Neural cell (in vitro differentiated cells): ENCODE data around the gene ADIPOQ. TPM values are rescaled to one million over a fixed set of nuclear protein-coding genes. Genes with fewer than 3 reads are reported as not detected.
"Not testable (repeated sequence)": the region's sequence is repeated elsewhere in the genome, so short reads cannot be mapped to it uniquely, and the experiment has no call there.

Source experiments
- H2AFZ ChIP-seq: fragments of 200-600, 300-800 bp; sonication (generic), shearing (Covaris generic); 2 replicates; pipeline ENCODE4 v1.6.0; 2014; ENCODE audit warnings: low read depth, mild to moderate bottlenecking, antibody characterized with exemption, low read length, moderate library complexity
- H3F3A ChIP-seq: fragments of 200-600 bp; shearing (Covaris generic); 2 replicates; pipeline ENCODE4 v1.6.1; 2016; ENCODE audit warnings: mild to moderate bottlenecking, moderate library complexity, mixed read lengths, antibody characterized with exemption, low read length; ENCODE audit not compliant: insufficient read depth, poor library complexity, severe bottlenecking
- H3K27ac ChIP-seq: fragments of 200-600, 300-800 bp; sonication (generic), shearing (Covaris generic); 2 replicates; pipeline ENCODE4 v1.5.1; 2014; ENCODE audit warnings: mild to moderate bottlenecking, low read length, moderate library complexity
- H3K27me3 ChIP-seq: fragments of 300-800, 200-600 bp; sonication (generic), shearing (Covaris generic); 2 replicates; pipeline ENCODE4 v1.6.0; 2014; ENCODE audit warnings: mild to moderate bottlenecking, low read depth, low read length, moderate library complexity; ENCODE audit not compliant: insufficient read depth
- H3K36me3 ChIP-seq: fragments of 300-800, 200-600 bp; sonication (generic), shearing (Covaris generic); 2 replicates; pipeline ENCODE4 v1.5.1; 2014; ENCODE audit warnings: mild to moderate bottlenecking, antibody characterized with exemption, low read length, moderate library complexity; ENCODE audit not compliant: insufficient read depth
- H3K4me2 ChIP-seq: fragments of 300-800, 200-600 bp; sonication (generic), shearing (Covaris generic); 2 replicates; pipeline ENCODE4 v1.6.0; 2014; ENCODE audit warnings: mild to moderate bottlenecking, low read length
- H3K4me3 ChIP-seq: fragments of 300-800, 200-600 bp; sonication (generic), shearing (Covaris generic); 2 replicates; pipeline ENCODE4 v1.5.1; 2014; ENCODE audit warnings: mild to moderate bottlenecking, low read length, moderate library complexity
- H3K79me2 ChIP-seq: fragments of 200-600 bp; shearing (Covaris generic); replicated peaks from 2 replicates; pipeline ENCODE4 v1.6.0; 2014; ENCODE audit warnings: mild to moderate bottlenecking, low read length, moderate library complexity; ENCODE audit not compliant: insufficient read depth
- H3K9ac ChIP-seq: fragments of 300-800, 200-600 bp; sonication (generic), shearing (Covaris generic); 2 replicates; pipeline ENCODE4 v1.6.1; 2016; ENCODE audit warnings: mild to moderate bottlenecking, low read length, mixed read lengths
- H3K9me2 ChIP-seq: fragments of 200-600 bp; shearing (Covaris generic); 2 replicates; pipeline ENCODE4 v1.6.1; 2016; ENCODE audit warnings: mild to moderate bottlenecking, low read length, mixed read lengths; ENCODE audit not compliant: insufficient read depth
- H3K9me3 ChIP-seq: fragments of 200-600, 300-800 bp; sonication (generic), shearing (Covaris generic); 2 replicates; pipeline ENCODE4 v1.6.1; 2016; ENCODE audit warnings: mild to moderate bottlenecking, mixed run types, low read length, moderate library complexity, mixed read lengths
- H4K20me1 ChIP-seq: fragments of 200-600 bp; shearing (Covaris generic); 2 replicates; pipeline ENCODE4 v1.6.1; 2016; ENCODE audit warnings: mild to moderate bottlenecking, mixed run types; ENCODE audit not compliant: insufficient read depth
- EP300 ChIP-seq: fragments of 450-650 bp; conservative IDR thresholded peaks from 2 replicates; pipeline ENCODE4 v1.6.1; 2014; ENCODE audit warnings: antibody characterized with exemption, mild to moderate bottlenecking, moderate library complexity; ENCODE audit not compliant: poor library complexity, severe bottlenecking
- EZH2 ChIP-seq: fragments of 200-600, 300-800 bp; shearing (Covaris generic), sonication (generic); IDR thresholded peaks from 2 replicates; pipeline ENCODE4 v1.6.1; 2014; ENCODE audit warnings: antibody characterized with exemption, low read length, borderline replicate concordance, mild to moderate bottlenecking; ENCODE audit not compliant: insufficient read depth, poor library complexity, severe bottlenecking
- MXI1 ChIP-seq: fragments of 450-650 bp; conservative IDR thresholded peaks from 2 replicates; pipeline ENCODE4 v1.6.1; 2014; ENCODE audit warnings: antibody characterized with exemption, mild to moderate bottlenecking; ENCODE audit not compliant: poor library complexity, severe bottlenecking
- POLR2AphosphoS5 ChIP-seq: IDR thresholded peaks from 2 replicates; pipeline ENCODE4 v1.6.1; 2012
- RAD21 ChIP-seq: fragments of 450-650 bp; conservative IDR thresholded peaks from 2 replicates; pipeline ENCODE4 v1.6.1; 2014; ENCODE audit warnings: antibody characterized with exemption, mild to moderate bottlenecking, moderate library complexity
- SMC3 ChIP-seq: fragments of 450-650 bp; conservative IDR thresholded peaks from 2 replicates; pipeline ENCODE4 v1.6.1; 2014; ENCODE audit warnings: antibody characterized with exemption, mild to moderate bottlenecking, moderate library complexity; ENCODE audit not compliant: poor library complexity
- TAF1 ChIP-seq: IDR thresholded peaks from 2 replicates; pipeline ENCODE4 v1.6.1; 2012; ENCODE audit warnings: low read depth
- polyA plus RNA-seq: library from polyadenylated mRNA; depleted of rRNA; stranded (reverse); fragments of >200 nt; gene quantifications from 2 replicates; pipeline ENCODE4 v1.2.3, GENCODE V29; 2014
- TF ChIP-seq, protein P1 (sequence below): IDR thresholded peaks from 2 replicates; pipeline ENCODE4 v1.6.1; 2012; ENCODE audit warnings: borderline replicate concordance
- TF ChIP-seq, protein P2 (sequence below): fragments of 450-650 bp; IDR thresholded peaks from 2 replicates; pipeline ENCODE4 v1.5.1; 2014; ENCODE audit warnings: antibody characterized with exemption, mild to moderate bottlenecking, moderate library complexity; ENCODE audit not compliant: poor library complexity, severe bottlenecking

The ADIPOQ gene
- polyA plus RNA-seq, 1 donor from 2014 or later, result not detected

DNA sequence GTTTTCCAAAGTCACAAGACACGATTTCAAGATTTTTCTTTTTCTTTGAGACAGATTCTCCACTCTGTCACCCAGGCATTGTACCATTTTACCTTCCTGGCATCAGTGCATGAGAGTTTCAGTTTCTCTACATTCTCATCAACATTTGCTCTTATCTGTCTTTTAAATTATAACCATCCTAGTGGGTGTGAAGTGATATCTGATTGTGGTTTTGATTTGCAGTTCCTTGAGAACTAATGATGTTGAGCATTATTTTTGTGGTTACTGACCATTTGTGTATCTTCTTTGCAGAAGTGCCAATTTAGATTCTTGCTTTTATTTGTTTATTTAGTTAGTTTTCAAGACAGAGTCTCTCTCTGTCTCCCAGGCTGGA is 41.2 kb downstream of the ADIPOQ start:
- Histone ChIP-seq H3K9me2 (no peaks in the 10 kb centered on the region), H3K9ac (no peak overlapping the region), H4K20me1 (no peaks in the 10 kb centered on the region), H3K79me2 (no peaks in the 10 kb centered on the region), H3K9me3 (no peaks in the 10 kb centered on the region), H2AFZ (no peak overlapping the region), H3K4me3 (no peak overlapping the region), H3K36me3 (no peaks in the 10 kb centered on the region), H3K4me2 (no peak overlapping the region), H3F3A (no peaks in the 10 kb centered on the region), H3K27ac (no peak overlapping the region), H3K27me3 (no peaks in the 10 kb centered on the region)
- TF ChIP-seq MXI1 (no peak), TAF1 (no peak), RAD21 (no peak), POLR2AphosphoS5 (no peak), SMC3 (no peak), EP300 (no peak), EZH2 (no peak)
- TF ChIP-seq, protein P1, sequence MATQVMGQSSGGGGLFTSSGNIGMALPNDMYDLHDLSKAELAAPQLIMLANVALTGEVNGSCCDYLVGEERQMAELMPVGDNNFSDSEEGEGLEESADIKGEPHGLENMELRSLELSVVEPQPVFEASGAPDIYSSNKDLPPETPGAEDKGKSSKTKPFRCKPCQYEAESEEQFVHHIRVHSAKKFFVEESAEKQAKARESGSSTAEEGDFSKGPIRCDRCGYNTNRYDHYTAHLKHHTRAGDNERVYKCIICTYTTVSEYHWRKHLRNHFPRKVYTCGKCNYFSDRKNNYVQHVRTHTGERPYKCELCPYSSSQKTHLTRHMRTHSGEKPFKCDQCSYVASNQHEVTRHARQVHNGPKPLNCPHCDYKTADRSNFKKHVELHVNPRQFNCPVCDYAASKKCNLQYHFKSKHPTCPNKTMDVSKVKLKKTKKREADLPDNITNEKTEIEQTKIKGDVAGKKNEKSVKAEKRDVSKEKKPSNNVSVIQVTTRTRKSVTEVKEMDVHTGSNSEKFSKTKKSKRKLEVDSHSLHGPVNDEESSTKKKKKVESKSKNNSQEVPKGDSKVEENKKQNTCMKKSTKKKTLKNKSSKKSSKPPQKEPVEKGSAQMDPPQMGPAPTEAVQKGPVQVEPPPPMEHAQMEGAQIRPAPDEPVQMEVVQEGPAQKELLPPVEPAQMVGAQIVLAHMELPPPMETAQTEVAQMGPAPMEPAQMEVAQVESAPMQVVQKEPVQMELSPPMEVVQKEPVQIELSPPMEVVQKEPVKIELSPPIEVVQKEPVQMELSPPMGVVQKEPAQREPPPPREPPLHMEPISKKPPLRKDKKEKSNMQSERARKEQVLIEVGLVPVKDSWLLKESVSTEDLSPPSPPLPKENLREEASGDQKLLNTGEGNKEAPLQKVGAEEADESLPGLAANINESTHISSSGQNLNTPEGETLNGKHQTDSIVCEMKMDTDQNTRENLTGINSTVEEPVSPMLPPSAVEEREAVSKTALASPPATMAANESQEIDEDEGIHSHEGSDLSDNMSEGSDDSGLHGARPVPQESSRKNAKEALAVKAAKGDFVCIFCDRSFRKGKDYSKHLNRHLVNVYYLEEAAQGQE, result no peak
- TF ChIP-seq, protein P2, sequence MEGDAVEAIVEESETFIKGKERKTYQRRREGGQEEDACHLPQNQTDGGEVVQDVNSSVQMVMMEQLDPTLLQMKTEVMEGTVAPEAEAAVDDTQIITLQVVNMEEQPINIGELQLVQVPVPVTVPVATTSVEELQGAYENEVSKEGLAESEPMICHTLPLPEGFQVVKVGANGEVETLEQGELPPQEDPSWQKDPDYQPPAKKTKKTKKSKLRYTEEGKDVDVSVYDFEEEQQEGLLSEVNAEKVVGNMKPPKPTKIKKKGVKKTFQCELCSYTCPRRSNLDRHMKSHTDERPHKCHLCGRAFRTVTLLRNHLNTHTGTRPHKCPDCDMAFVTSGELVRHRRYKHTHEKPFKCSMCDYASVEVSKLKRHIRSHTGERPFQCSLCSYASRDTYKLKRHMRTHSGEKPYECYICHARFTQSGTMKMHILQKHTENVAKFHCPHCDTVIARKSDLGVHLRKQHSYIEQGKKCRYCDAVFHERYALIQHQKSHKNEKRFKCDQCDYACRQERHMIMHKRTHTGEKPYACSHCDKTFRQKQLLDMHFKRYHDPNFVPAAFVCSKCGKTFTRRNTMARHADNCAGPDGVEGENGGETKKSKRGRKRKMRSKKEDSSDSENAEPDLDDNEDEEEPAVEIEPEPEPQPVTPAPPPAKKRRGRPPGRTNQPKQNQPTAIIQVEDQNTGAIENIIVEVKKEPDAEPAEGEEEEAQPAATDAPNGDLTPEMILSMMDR, result no peak

DNA sequence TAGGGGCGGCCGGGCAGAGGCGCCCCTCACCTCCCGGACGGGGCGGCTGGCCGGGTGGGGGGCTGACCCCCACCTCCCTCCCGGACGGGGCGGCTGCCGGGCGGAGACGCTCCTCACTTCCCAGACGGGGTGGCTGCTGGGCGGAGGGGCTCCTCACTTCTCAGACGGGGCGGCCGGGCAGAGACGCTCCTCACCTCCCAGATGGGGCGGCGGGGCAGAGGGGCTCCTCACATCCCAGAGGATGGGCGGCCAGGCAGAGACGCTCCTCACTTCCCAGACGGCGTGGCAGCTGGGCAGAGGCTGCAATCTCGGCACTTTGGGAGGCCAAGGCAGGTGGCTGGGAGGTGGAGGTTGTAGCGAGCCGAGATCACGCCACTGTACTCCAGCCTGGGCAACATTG is 42.4 kb downstream of the ADIPOQ start:
- not testable (repeated sequence) for H3K79me2 ChIP-seq, H3K9me2 ChIP-seq, H3K9me3 ChIP-seq, H4K20me1 ChIP-seq, H3F3A ChIP-seq, H2AFZ ChIP-seq, H3K27ac ChIP-seq, H3K4me2 ChIP-seq, H3K27me3 ChIP-seq, H3K4me3 ChIP-seq, H3K9ac ChIP-seq, H3K36me3 ChIP-seq

DNA sequence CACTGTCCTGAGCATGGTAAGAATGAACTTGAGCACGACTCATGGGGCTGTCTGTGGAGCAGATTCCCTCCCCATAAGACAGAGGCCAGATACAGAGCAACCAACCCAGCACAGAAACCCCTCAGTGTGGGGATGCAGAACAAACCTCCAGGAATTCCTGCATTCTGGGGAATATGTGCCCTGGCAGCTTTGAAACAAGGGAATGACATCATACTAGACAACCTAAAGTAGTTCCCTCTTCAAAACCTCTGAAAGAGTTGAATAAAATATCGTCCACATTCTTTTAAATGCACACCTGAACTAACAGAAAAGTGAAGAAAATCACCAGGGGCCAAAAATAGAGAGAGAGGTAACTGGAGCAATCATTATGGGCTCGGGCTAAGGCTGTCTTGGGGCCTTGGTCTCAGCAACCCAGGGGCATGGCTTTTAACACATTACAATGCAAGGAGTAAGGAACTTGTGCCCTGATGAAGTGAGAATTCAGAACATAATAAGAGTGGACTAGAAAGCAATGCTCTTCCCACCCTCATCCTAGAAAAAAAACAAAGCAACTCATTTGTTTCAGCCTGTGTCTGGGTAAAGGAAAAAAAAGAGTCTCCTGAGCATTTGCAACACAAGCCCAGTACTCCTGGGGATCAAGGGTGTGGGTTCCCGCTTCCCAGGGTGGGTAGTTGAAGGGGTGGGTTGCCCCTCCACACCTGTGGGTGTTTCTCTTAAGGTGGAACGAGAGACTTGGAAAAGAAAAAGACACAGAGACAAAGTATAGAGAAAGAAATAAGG is 43.9 kb downstream of the ADIPOQ start:
- no peaks in the 10 kb centered on the region for H4K20me1 ChIP-seq
- H3K79me2 ChIP-seq, result no peaks in the 10 kb centered on the region
- H3K27me3 ChIP-seq, result no peaks in the 10 kb centered on the region
- H3K4me2 ChIP-seq, result no peak overlapping the region
- H3K27ac ChIP-seq, result no peak overlapping the region
- H3K9ac ChIP-seq, result no peak overlapping the region
- no peaks in the 10 kb centered on the region for H3K9me2 ChIP-seq
- no peaks in the 10 kb centered on the region for H3K9me3 ChIP-seq
- H3K36me3 ChIP-seq, result no peaks in the 10 kb centered on the region
- no peak overlapping the region for H3K4me3 ChIP-seq
- TF ChIP-seq POLR2AphosphoS5, result no peak
- TF ChIP-seq SMC3, result no peak
- TF ChIP-seq, protein P1, result no peak
- no peak for TF ChIP-seq EP300
- no peak for TF ChIP-seq TAF1
- TF ChIP-seq EZH2, result no peak
- TF ChIP-seq, protein P2, result no peak
- no peaks in the 10 kb centered on the region for H3F3A ChIP-seq
- H2AFZ ChIP-seq, result no peak overlapping the region
